ENCODE measurements around the gene POLH. TPM values are rescaled to one million over a fixed set of nuclear protein-coding genes. Genes with fewer than 3 reads are reported as not detected.

Gene POLH
- total and polyA plus RNA-seq, 9 of the 15 experiments (the other 6 are each of a cell fraction or from before 2014, with no cell fraction given): 5.8 to 31.6 (median 20.6) TPM

- TF ChIP-seq REST (IDR thresholded peaks at IDR 0.05; ENCODE audit: borderline replicate concordance): no peak
- TF ChIP-seq REST (CRISPR knock-in tag; IDR thresholded peaks at IDR 0.05; ENCODE audit: low read depth): peak; percentile 85
- peak; percentile 61; the same call in 1 of the 2 replicates for TF ChIP-seq TEAD4 (IDR thresholded peaks at IDR 0.05; ENCODE audit: low read length)
- 0 out of 2 replicates have a peak, but pooled peaks have one; percentile 29 for TF ChIP-seq TEAD4 (CRISPR knock-in tag; IDR thresholded peaks at IDR 0.05; ENCODE audit: borderline replicate concordance)
- no peak for TF ChIP-seq ZNF121 (CRISPR knock-in tag; conservative IDR thresholded peaks at IDR 0.05)
- no peak for TF ChIP-seq DACH1 (IDR thresholded peaks at IDR 0.05; ENCODE audit: partially characterized antibody)
- peak; percentile 100 for TF ChIP-seq BRD4 (IDR thresholded peaks at IDR 0.05)
- TF ChIP-seq ILK (tag; IDR thresholded peaks at IDR 0.05; ENCODE audit: borderline replicate concordance, low read depth): no peak
- TF ChIP-seq NCOA6 (IDR thresholded peaks at IDR 0.05): no peak
- no peak; the same call in 1 of the 2 replicates for TF ChIP-seq ZNF224 (CRISPR knock-in tag; IDR thresholded peaks at IDR 0.05)
- no peak for TF ChIP-seq ZNF274 (IDR thresholded peaks at IDR 0.05; ENCODE audit: borderline replicate concordance, low read depth, low read length)
- TF ChIP-seq ARID3A (IDR thresholded peaks at IDR 0.05; ENCODE audit: borderline replicate concordance, low read depth, low read length): no peak
- TF ChIP-seq NCOA4 (IDR thresholded peaks at IDR 0.05; ENCODE audit: partially characterized antibody): no peak
- no peak for TF ChIP-seq SFPQ (IDR thresholded peaks at IDR 0.05; ENCODE audit: low read depth, low read length)
Measured at GRCh38 chr6:43629505-43630300, 53.7 kb downstream of the POLH start (continued).
